ENCODE data around the gene DIO3.

Gene DIO3

DNA sequence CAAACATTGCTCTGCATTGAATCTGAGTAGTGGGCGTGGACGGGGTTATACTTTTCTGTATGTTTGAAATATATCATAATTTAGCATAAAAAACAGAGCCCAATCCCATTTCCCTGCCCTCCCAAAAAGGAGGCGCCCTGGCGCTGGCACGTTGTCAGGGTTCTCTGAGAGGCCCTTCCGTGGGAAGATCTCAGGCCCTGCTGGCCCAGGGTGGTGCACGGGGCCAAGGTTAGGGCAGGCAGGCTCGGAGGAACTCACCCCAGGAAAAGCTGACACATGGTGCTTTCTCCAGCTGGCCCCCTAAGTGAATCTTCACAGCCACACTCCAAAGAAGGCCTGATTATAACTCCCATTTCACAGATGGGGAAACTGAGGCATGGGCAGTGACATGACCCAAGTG lies 17.2 kb downstream of the DIO3 start:
- no peak for TF ChIP-seq POU2F2 (IDR thresholded peaks at IDR 0.05; ENCODE audit: low read depth, low read length)
- TF ChIP-seq PAX5 (IDR thresholded peaks at IDR 0.05; ENCODE audit: insufficient read depth, low read length, severe bottlenecking), result no peak
- no peak for TF ChIP-seq POLR2A (IDR thresholded peaks at IDR 0.05; ENCODE audit: low read depth, low read length)
- TF ChIP-seq POLR2AphosphoS5 (IDR thresholded peaks at IDR 0.05; ENCODE audit: low read depth, low read length), result no peak
- TF ChIP-seq SPI1 (IDR thresholded peaks at IDR 0.05; ENCODE audit: low read depth, low read length), result no peak
- TF ChIP-seq TAF1 (IDR thresholded peaks at IDR 0.05; ENCODE audit: low read depth, low read length), result no peak
- FAIRE-seq, result no peak

DNA sequence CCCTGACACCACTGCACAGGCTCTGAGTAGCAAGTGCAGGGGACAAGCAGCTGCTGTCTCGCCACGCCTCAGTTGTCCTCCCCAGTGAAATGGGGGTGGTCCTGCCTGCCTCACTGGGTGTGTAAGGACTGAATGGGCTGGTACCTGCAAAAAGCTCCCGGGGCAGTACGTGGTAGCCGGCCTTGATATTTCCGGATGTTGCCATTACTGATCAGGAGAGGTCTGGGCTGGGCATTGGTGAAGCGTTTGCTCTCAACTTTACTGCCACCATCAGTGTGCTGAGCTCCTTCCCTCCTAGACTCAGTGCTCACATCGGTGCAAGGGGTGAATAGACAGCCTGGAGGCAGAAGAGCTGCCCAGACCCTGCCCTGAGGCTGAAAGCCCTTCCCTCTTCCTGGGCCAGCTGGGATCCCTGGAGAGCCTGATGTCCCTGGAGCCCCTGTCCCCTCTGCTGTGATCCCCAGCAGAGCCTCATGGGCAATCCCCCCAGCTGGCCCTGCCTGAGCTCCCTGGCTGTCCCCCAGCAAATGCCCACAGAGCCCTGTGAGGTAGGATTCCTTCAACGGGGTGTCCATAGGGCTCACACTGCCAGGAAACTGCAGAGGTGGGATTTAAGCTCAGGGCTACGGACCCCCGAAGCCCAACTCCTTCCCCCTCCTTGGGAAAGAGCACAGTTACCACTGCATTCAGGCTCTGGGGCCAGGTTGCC lies 18.2 kb downstream of the DIO3 start:
- DNase-seq (ENCODE audit: insufficient read length, low spot score) (no peak), FAIRE-seq (no peak)
- TF ChIP-seq POLR2AphosphoS5 (IDR thresholded peaks at IDR 0.05; ENCODE audit: low read depth, low read length) (no peak), TAF1 (IDR thresholded peaks at IDR 0.05; ENCODE audit: low read depth, low read length) (no peak)

More for the DNA sequence above, 17.2 kb downstream of the DIO3 start:
- no peak for DNase-seq (ENCODE audit: insufficient read length, low spot score)

DNA sequence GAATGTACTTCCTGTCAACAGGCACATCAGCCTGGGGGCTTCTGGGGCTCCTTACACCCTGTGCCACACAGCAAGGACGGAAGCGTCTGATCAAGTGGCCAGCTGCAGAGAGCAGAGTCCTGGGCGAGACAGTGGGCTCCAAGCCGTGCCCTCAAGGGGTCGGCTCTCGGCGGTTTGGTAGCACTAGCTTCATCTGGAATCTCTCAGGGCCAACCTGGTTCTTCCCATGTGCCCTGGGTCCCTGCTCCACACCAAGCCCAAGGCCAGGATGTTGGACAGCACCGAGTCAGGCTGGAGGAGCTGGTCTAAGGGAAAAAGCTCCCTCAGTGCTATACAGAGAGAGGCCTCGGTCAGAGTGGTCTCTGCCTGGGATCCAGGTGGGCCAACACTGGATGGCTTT lies 20.5 kb downstream of the DIO3 start:
- DNase-seq (ENCODE audit: insufficient read length, low spot score) (no peak), FAIRE-seq (no peak)
- no peak for TF ChIP-seq SPI1 (IDR thresholded peaks at IDR 0.05; ENCODE audit: low read depth, low read length)
- TF ChIP-seq TAF1 (IDR thresholded peaks at IDR 0.05; ENCODE audit: low read depth, low read length), result no peak
- TF ChIP-seq PAX5 (IDR thresholded peaks at IDR 0.05; ENCODE audit: insufficient read depth, low read length, severe bottlenecking), result no peak
- no peak for TF ChIP-seq POLR2A (IDR thresholded peaks at IDR 0.05; ENCODE audit: low read depth, low read length)
- TF ChIP-seq POLR2AphosphoS5 (IDR thresholded peaks at IDR 0.05; ENCODE audit: low read depth, low read length), result no peak
- TF ChIP-seq POU2F2 (IDR thresholded peaks at IDR 0.05; ENCODE audit: low read depth, low read length), result no peak

DNA sequence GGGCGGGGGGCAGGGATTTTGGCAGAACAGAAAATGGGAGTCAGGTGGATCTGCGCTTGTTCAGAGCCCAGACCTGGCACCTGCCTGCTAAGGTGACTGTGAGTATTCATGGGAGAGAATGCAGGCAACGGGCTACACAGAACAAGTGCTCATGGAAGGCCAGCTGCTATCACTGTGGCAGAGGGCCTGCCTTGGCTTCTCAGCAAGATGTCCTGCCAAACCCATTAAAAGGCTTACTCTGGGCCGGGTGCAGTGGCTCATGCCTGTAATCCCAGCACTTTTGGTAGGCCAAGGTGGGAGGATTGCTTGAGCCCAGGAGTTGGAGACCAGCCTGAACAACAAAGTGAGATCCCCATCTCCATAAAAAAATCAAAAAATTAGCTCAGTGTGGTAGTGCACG lies 21.0 kb downstream of the DIO3 start:
- no peak for DNase-seq (ENCODE audit: insufficient read length, low spot score)
- FAIRE-seq, result no peak
- TF ChIP-seq POU2F2 (IDR thresholded peaks at IDR 0.05; ENCODE audit: low read depth, low read length) (no peak), POLR2A (IDR thresholded peaks at IDR 0.05; ENCODE audit: low read depth, low read length) (no peak), POLR2AphosphoS5 (IDR thresholded peaks at IDR 0.05; ENCODE audit: low read depth, low read length) (no peak), SPI1 (IDR thresholded peaks at IDR 0.05; ENCODE audit: low read depth, low read length) (no peak), TAF1 (IDR thresholded peaks at IDR 0.05; ENCODE audit: low read depth, low read length) (no peak), PAX5 (IDR thresholded peaks at IDR 0.05; ENCODE audit: insufficient read depth, low read length, severe bottlenecking) (no peak)

DNA sequence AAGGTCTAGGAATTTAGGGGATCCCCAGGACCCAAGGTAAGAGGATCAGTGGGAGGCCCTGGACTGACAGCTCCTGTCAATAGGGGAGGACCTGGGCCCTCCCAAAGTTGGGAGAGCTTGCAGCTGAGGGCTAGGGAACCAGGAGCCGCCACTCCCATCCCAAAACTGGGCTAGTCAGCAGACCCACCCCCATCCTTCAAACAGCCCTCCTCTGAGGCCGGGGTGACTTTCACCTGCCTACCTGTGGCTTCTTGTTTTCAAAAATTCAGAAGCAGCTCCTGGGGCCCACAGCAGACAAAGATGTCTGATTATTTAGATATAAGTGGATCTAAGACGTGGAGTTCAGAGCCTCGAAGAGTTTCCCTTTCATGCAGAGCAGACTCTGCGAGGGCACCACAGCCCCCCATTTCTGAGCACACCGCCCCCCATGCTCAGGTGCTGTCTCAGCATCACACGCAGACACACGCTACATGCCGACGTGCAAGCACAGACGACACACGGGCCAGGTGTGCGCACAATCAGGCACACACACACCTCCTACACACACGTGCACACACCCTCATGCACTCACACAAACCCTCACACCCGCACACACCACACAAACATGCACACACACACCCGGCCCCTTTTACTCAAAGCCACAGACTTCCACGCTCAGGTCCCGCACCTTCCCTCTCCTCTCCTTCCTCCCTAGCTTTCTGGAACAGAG lies 21.9 kb downstream of the DIO3 start:
- TF ChIP-seq POLR2A (IDR thresholded peaks at IDR 0.05; ENCODE audit: low read depth, low read length), result no peak
- TF ChIP-seq SPI1 (IDR thresholded peaks at IDR 0.05; ENCODE audit: low read depth, low read length), result no peak
- TF ChIP-seq POU2F2 (IDR thresholded peaks at IDR 0.05; ENCODE audit: low read depth, low read length), result no peak
- no peak for DNase-seq (ENCODE audit: insufficient read length, low spot score)
- no peak for FAIRE-seq

DNA sequence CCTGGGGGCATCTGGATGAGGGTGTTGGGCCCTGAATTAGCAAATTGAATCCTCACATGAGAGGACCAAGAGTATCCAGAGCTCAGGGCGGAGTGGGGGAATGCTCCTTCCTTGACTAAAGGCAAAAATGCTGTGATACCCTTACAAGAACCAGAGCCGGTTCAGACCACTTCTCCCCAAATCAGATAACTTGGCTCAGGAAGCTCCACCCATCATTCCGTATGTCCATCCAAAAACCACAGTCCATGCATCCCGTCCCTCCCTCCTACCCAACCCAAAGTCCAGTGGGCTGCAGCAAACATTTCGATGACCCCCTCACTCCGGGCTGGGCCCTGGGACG lies 22.4 kb downstream of the DIO3 start:
- no peak for DNase-seq (ENCODE audit: insufficient read length, low spot score)
- FAIRE-seq, result no peak

DNA sequence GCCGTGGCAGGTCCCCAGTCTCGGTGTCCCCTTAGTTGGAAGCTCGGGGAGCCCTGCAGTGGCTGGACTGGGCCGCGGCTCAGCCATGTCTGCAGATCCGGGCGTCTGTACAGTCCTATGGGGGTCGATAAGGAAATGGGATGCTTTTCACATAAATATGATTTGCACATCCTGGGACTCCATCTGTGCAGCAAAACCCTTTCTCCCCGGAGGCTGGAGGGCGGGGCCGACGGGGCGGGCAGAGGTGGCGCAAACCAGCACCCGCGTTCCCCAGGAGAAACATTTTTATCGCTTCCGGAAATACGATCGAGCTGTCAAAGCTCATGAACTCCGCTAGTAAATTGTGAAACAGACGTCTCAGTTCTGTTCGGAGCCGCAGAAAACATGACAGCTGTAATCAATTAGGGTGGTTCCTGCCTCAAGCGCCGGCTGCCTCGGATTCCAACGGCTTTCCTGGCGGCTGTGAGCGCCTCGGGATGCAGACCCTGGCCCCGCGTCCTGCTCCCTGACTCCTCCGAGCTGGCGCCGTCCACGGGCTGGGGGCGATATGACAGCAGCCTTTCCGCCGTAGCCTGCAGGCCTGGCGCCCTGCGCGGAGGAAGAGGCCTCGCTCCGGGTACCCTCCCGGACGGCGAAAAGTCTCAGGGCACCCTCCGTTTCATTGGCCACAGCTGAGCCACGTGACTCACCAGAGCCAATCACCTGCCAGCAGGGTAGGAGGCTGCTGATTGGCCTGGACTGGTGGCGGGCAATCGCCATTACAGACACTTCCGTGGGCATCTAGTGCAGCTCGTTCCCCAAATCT lies 23.0 kb downstream of the DIO3 start:
- TF ChIP-seq TAF1 (IDR thresholded peaks at IDR 0.05; ENCODE audit: low read depth, low read length), result no peak
- TF ChIP-seq SPI1 (IDR thresholded peaks at IDR 0.05; ENCODE audit: low read depth, low read length), result no peak
- no peak for TF ChIP-seq PAX5 (IDR thresholded peaks at IDR 0.05; ENCODE audit: insufficient read depth, low read length, severe bottlenecking)
- TF ChIP-seq POLR2A (IDR thresholded peaks at IDR 0.05; ENCODE audit: low read depth, low read length), result no peak
- no peak for TF ChIP-seq POU2F2 (IDR thresholded peaks at IDR 0.05; ENCODE audit: low read depth, low read length)
- no peak for TF ChIP-seq POLR2AphosphoS5 (IDR thresholded peaks at IDR 0.05; ENCODE audit: low read depth, low read length)
- FAIRE-seq, result no peak
- DNase-seq (ENCODE audit: insufficient read length, low spot score), result no peak

More for the DNA sequence above, 22.4 kb downstream of the DIO3 start:
- TF ChIP-seq TAF1 (IDR thresholded peaks at IDR 0.05; ENCODE audit: low read depth, low read length) (no peak), SPI1 (IDR thresholded peaks at IDR 0.05; ENCODE audit: low read depth, low read length) (no peak), POLR2AphosphoS5 (IDR thresholded peaks at IDR 0.05; ENCODE audit: low read depth, low read length) (no peak), POU2F2 (IDR thresholded peaks at IDR 0.05; ENCODE audit: low read depth, low read length) (no peak), POLR2A (IDR thresholded peaks at IDR 0.05; ENCODE audit: low read depth, low read length) (no peak), PAX5 (IDR thresholded peaks at IDR 0.05; ENCODE audit: insufficient read depth, low read length, severe bottlenecking) (no peak)

DNA sequence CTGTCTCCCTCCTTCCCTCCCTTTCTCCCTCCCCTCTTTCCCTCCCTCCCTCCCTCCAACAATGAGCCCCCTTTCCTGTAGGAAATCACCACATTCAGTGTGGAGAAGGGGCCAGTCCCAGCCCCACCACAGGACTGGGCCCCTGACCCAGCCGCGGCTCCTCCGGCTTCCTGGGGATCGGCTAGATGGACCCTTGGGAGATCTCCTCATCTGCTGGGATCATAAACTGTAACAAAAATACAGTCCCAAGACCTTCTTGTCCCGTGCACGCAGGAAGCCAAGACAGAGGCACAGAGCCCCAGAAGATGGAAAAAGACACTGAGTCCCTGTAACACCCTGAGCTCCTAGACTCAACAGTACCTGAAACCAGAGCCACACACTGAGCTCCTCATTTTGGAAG lies 23.9 kb downstream of the DIO3 start:
- DNase-seq (ENCODE audit: insufficient read length, low spot score) (no peak), FAIRE-seq (no peak)
- TF ChIP-seq POLR2AphosphoS5 (IDR thresholded peaks at IDR 0.05; ENCODE audit: low read depth, low read length) (no peak), TAF1 (IDR thresholded peaks at IDR 0.05; ENCODE audit: low read depth, low read length) (no peak), POLR2A (IDR thresholded peaks at IDR 0.05; ENCODE audit: low read depth, low read length) (no peak), PAX5 (IDR thresholded peaks at IDR 0.05; ENCODE audit: insufficient read depth, low read length, severe bottlenecking) (no peak), POU2F2 (IDR thresholded peaks at IDR 0.05; ENCODE audit: low read depth, low read length) (no peak), SPI1 (IDR thresholded peaks at IDR 0.05; ENCODE audit: low read depth, low read length) (no peak)

Measured in GM12891 (cell line).